ENCODE measurements around the gene ULBP3.
"Not testable (repeated sequence)": the region's sequence is repeated elsewhere in the genome, so short reads cannot be mapped to it uniquely, and the experiment has no call there.

The ULBP3 gene

GRCh38 chr6:150076196-150076893 is 7.4 kb upstream of the ULBP3 start:
- FAIRE-seq (no peak), DNase-seq (ENCODE audit: insufficient read length, low spot score) (no peak)

DNA sequence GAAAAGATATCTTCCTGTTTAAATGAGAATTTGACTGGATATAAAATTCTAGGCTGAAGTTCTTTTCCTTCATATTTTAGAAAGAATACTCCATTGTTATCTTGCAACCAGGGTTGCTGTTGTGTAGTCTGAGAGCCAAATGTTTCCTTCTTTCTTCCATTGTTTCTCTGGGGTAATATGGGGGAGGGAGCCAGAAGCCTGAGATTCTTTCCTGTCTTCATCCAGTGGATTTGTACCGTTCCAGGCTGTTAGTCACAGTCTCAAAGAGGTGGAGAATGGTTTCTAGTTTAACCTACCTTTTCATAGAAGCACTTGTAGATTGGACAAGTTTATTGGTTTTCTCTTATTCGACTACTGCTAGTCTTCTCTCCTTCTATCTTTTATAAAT is 6.1 kb upstream of the ULBP3 start:
- FAIRE-seq (no peak), DNase-seq (ENCODE audit: insufficient read length, low spot score) (no peak)

DNA sequence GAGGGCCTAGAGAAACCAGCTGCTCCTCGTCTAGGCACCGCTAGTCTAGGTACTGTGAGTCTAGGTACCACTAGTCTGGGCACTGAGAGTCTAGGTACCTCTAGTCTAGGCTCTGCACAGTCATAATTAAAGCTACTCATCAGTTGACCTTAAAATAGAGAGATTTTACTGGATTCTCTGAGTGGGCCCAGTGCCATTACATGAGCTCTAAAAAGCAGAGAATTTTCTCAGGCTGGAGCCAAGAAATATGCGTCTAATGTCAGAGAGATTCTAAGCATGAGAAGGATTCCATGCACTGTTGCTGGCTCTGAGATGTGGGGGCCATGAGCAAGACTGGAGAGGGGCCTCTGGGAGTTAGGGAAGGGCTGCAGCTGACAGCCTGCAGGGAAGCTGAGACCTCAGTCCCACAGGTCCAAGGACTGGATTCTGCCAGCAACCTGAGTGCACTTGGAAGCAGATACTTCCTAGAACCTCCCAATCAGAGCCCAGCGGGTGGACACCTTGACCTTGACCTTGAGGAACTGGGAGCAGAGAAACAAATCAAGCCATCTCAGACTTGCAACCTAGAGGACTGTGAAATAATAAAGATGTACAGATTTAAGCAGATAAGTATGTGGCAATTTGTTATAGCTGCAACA is 5.6 kb upstream of the ULBP3 start:
- FAIRE-seq; DNase-seq (ENCODE audit: insufficient read length, low spot score): not testable (repeated sequence)

DNA sequence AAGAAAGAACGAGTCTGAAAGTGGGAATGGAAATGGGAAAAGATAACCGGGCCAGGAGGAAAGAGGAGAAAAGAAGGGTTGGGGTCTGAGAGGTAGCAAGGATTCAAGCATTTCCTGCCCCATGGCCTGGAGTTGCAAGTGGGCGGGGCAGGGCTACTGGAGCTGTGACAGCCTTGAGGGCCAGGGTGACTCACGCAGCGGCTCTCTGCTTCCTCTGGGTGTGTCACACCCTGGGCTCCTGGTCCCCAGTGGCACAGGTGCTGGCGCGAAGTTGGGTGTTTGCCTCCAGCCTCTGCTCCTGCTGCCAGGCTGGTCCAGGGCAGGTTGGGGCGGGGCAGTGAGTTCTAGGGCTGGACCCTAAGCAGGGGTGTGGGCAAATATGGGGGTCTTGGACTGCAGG is 3.3 kb upstream of the ULBP3 start:
- no peak for DNase-seq (ENCODE audit: insufficient read length, low spot score)
- FAIRE-seq: no peak

GRCh38 chr6:150070236-150070818 is 1.4 kb upstream of the ULBP3 start:
- no peak for DNase-seq (ENCODE audit: insufficient read length, low spot score)
- FAIRE-seq: no peak

DNA sequence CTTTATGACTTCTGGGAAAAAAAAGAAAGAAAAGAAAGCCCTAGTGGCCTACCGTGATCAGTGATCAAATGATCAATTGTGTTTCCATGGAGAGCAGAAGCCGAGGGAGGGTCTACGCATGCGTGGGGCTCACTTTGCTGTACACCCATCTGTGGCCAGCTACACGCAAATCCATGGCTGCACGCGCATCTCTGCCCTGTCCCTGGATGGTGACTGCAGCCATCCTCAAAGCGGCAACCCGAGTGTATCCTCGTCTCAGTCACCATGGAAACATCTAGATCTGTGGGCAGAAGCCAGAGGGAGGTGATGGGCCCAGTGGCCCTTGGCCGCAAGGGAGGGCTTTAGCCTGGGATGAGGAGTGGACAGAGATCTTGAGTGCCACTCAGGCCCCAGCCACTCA is 785 bp upstream of the ULBP3 start:
- DNase-seq (ENCODE audit: insufficient read length, low spot score): no peak
- no peak for FAIRE-seq

- FAIRE-seq (no peak), DNase-seq (ENCODE audit: insufficient read length, low spot score) (no peak)
Measured at GRCh38 chr6:150068151-150068550, 770 bp downstream of the ULBP3 start.

- DNase-seq (ENCODE audit: insufficient read length, low spot score): no peak
- FAIRE-seq: no peak
Measured at GRCh38 chr6:150065083-150065482, 3.8 kb downstream of the ULBP3 start.

- FAIRE-seq (no peak), DNase-seq (ENCODE audit: insufficient read length, low spot score) (no peak)
Measured at GRCh38 chr6:150063640-150064039, 5.3 kb downstream of the ULBP3 start.

GRCh38 chr6:150059973-150060372 is 8.9 kb downstream of the ULBP3 start:
- DNase-seq (ENCODE audit: insufficient read length, low spot score); FAIRE-seq: not testable (repeated sequence)

DNA sequence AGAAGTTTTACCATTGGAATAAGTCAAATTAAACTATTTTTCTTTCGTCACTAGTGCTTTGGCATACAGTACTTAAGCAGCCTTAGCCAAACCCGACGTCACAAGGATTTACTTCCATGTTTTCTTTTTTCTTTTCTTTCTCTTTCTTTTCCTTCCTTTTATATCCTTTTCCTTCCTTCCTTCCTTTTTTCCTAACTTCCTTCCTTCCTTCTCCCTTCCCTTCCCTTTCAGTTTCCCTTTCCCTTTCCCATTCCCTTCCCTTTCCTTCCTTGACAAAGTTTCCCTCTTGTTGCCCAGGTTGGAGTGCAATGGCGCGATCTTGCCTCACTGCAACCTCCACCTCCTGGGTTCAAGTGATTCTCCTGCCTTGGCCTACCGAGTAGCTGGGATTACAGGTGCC is 9.9 kb downstream of the ULBP3 start:
- FAIRE-seq (no peak), DNase-seq (ENCODE audit: insufficient read length, low spot score) (no peak)

DNA sequence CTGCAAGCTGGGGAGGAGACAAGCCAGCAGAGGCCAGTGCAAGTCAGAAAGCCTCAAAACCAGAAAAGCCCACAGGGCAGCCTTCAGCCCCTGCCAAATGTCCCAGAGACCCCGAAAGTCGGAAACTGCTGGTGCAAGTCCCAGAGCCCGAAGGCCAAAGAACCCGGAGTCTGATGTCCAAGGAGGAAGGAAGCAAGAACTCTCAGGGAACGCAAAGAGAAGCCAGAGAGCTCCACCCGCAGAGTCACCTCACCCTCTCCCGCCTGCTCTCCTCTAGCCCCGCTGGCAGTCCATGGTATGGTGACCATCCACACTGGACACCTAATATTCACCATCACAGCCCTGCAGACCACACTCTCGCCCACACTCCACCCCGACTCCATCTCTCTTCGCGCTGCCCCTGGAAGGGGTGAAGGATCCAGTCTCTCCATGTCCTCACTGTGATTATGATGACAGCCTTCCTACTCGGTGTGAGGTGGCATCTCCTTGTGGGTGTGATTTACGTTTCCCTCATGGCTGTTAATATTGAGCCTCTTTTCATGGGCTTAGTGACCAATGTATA is 10.6 kb downstream of the ULBP3 start:
- FAIRE-seq (no peak), DNase-seq (ENCODE audit: insufficient read length, low spot score) (no peak)

DNA sequence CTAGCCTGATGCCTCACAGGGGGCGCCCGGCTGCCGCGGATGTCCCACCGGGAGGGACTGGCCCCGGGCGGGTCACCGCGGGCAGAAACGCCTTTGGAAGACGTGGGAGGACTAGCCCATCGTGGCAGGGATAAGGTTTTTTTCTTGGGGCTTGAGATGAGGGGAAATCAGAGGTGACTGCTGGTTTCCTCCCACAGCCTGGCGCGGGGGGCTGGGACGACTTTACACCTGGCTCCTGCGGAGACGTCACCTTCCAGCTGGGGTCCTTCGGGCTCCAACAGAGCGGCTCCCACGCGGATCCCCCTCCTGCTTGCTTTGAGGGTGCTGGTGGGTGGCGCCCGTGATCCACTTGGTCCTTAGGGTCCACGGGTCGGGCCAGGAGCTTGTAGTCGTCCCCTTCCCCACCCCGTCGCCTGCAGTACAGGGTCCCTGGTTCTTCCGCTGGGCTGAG is 11.4 kb downstream of the ULBP3 start:
- DNase-seq (ENCODE audit: insufficient read length, low spot score): no peak
- FAIRE-seq: no peak

- DNase-seq (ENCODE audit: insufficient read length, low spot score): no peak
- no peak for FAIRE-seq
Measured at GRCh38 chr6:150056916-150057315, 12.0 kb downstream of the ULBP3 start.

DNA sequence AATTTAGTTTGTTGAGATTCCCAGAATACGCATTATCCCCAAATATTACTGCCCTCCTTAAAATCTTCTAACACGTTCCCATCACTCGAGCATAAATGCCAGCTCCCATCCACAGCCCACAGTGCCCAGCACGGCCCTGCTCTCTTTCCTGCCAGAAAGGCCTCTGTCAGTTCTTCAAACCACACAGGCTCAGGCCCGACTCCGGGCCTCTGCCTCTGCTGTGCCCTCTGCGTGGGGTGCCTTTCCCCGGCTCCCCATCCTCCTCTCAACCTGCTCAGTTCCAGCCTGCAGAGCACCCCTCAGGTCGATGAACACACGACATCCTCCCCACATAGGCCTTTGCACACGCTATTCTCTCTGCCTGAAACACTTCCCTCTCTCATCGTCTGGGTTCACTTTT is 12.8 kb downstream of the ULBP3 start:
- DNase-seq (ENCODE audit: insufficient read length, low spot score): no peak
- no peak for FAIRE-seq

DNA sequence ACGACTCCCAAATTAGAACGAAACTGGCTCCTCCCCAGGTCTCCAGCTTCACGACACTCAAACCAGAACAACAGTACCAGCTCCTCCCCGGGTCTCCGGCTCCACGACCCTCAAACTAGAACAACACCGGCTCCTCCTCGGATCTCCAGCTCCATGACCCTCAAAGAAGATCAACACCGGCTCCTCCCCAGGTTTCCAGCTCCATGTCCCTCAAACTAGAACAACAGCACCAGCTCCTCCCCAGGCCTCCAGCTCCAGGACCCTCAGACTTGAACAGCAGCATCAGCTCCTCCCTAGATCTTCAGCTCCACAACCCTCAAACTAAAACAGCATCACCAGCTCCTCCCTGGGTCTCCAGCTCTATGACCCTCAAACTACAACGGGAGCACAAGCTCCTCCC is 13.8 kb downstream of the ULBP3 start:
- DNase-seq (ENCODE audit: insufficient read length, low spot score): no peak
- FAIRE-seq: no peak

DNA sequence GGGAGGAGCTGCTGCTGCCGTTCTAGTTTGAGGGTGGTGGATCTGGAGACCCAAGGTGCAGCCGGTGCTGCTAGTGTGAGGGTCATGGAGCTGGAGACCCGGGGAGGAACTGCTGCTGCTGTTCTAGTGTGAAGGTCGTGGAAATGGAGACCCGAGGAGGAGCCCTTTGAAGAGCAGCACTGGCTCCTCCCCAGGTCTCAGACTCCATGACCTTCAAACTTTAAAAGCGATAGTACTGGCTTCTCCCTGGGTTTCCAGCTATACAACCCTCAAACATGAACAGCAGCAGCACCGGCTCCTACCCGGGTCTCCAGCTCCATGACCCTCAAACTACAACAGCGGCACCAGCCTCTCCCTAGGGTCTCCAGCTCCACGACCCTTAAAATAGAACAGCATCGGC is 15.5 kb downstream of the ULBP3 start:
- FAIRE-seq (no peak), DNase-seq (ENCODE audit: insufficient read length, low spot score) (no peak)

- FAIRE-seq: no peak
- DNase-seq (ENCODE audit: insufficient read length, low spot score): no peak
Measured at GRCh38 chr6:150050846-150051245, 18.1 kb downstream of the ULBP3 start.

DNA sequence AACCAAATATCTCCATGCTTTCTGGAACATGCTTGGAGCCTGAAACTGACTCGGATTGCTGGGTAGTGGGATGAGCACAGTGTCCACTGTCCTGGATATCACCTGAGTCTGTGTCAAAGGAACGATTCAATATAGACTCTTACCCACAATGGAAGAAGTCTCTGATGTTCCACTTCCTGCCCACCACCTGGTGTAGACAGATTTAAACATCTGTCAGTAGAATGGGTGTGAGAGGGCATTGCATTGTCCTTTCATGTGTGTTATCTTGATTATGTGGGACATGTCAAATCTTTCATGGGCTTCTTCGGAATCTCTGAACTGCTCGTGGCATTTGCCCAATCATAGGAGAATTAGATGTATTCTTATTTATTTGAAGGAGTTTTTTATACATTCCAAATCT is 20.8 kb downstream of the ULBP3 start:
- DNase-seq (ENCODE audit: insufficient read length, low spot score) (no peak), FAIRE-seq (no peak)

GRCh38 chr6:150046943-150047342 is 22.0 kb downstream of the ULBP3 start:
- no peak for DNase-seq (ENCODE audit: insufficient read length, low spot score)

GRCh38 chr6:150044621-150045145 is 24.2 kb downstream of the ULBP3 start:
- FAIRE-seq (no peak), DNase-seq (ENCODE audit: insufficient read length, low spot score) (no peak)

More at GRCh38 chr6:150046943-150047342, 22.0 kb downstream of the ULBP3 start:
- no peak for FAIRE-seq

Data from GM19239 (cell line).